Osteocyte (in vitro differentiated cells): Measurements from ENCODE around the gene CHRNB4. TPM values are rescaled to one million over a fixed set of nuclear protein-coding genes. Genes with fewer than 3 reads are reported as not detected.

Source experiments
- DNase-seq: peaks from one replicate; pipeline ENCODE4 v3.0.0; 2021; ENCODE audit warnings: mixed read lengths; ENCODE audit not compliant: unreplicated experiment; ENCODE audit errors: extremely low spot score
- H3K27ac Mint-ChIP-seq: one replicate; pipeline ENCODE4 v1.8.0; 2021; ENCODE audit warnings: mild to moderate bottlenecking, mixed read lengths; ENCODE audit not compliant: unreplicated experiment
- H3K27me3 Mint-ChIP-seq: one replicate; pipeline ENCODE4 v1.8.0; 2021; ENCODE audit warnings: mixed read lengths; ENCODE audit not compliant: unreplicated experiment
- H3K36me3 Mint-ChIP-seq: one replicate; pipeline ENCODE4 v1.8.0; 2021; ENCODE audit warnings: mixed read lengths; ENCODE audit not compliant: unreplicated experiment
- H3K4me1 Mint-ChIP-seq: one replicate; pipeline ENCODE4 v1.8.0; 2021; ENCODE audit warnings: mixed read lengths; ENCODE audit not compliant: unreplicated experiment
- H3K4me3 Mint-ChIP-seq: one replicate; pipeline ENCODE4 v1.8.0; 2021; ENCODE audit warnings: mild to moderate bottlenecking, moderate library complexity, mixed read lengths; ENCODE audit not compliant: unreplicated experiment
- H3K9me3 Mint-ChIP-seq: one replicate; pipeline ENCODE4 v1.8.0; 2021; ENCODE audit warnings: mixed read lengths; ENCODE audit not compliant: unreplicated experiment
- CTCF ChIP-seq: fragments of 200-600 bp; sonication (generic); IDR thresholded peaks from 2 replicates; pipeline ENCODE4 v1.5.0; 2021; ENCODE audit warnings: antibody characterized with exemption, mild to moderate bottlenecking, moderate library complexity
- total RNA-seq: library from RNA; stranded (reverse); gene quantifications from 2 replicates; pipeline ENCODE4 v1.2.1, GENCODE V29; 2021

CHRNB4 gene
- total RNA-seq, 1 donor from 2014 or later = not detected

GRCh38 chr15:78660584-78660983 is 19.6 kb upstream of the CHRNB4 start:
- Mint-ChIP-seq H3K4me3 (no peak overlapping the region), H3K27me3 (peaks cover 42% of the 10 kb centered on the region), H3K27ac (no peak overlapping the region), H3K9me3 (no peaks in the 10 kb centered on the region), H3K4me1 (no peaks in the 10 kb centered on the region), H3K36me3 (no peaks in the 10 kb centered on the region)
- DNase-seq = no peak
- no peak for TF ChIP-seq CTCF

GRCh38 chr15:78658823-78659222 is 17.8 kb upstream of the CHRNB4 start:
- Mint-ChIP-seq H3K9me3 (no peaks in the 10 kb centered on the region), H3K27ac (no peak overlapping the region), H3K4me3 (no peak overlapping the region), H3K27me3 (peaks cover 45% of the 10 kb centered on the region), H3K4me1 (no peaks in the 10 kb centered on the region), H3K36me3 (no peaks in the 10 kb centered on the region)
- DNase-seq = no peak
- no peak for TF ChIP-seq CTCF

GRCh38 chr15:78654272-78654671 is 13.3 kb upstream of the CHRNB4 start:
- H3K4me1 Mint-ChIP-seq = no peaks in the 10 kb centered on the region
- no peak for TF ChIP-seq CTCF
- H3K36me3 Mint-ChIP-seq = no peaks in the 10 kb centered on the region
- H3K27ac Mint-ChIP-seq = no peak overlapping the region
- no peak for DNase-seq
- H3K27me3 Mint-ChIP-seq = peaks cover 44% of the 10 kb centered on the region
- H3K4me3 Mint-ChIP-seq = no peak overlapping the region
- no peaks in the 10 kb centered on the region for H3K9me3 Mint-ChIP-seq

- no peaks in the 10 kb centered on the region for H3K9me3 Mint-ChIP-seq
- no peak overlapping the region for H3K27ac Mint-ChIP-seq
- H3K4me3 Mint-ChIP-seq = no peak overlapping the region
- DNase-seq = no peak
- H3K4me1 Mint-ChIP-seq = no peaks in the 10 kb centered on the region
- no peak for TF ChIP-seq CTCF
- no peaks in the 10 kb centered on the region for H3K36me3 Mint-ChIP-seq
- peaks cover 45% of the 10 kb centered on the region for H3K27me3 Mint-ChIP-seq
These were observed 11.1 kb upstream of the CHRNB4 start for GRCh38 chr15:78651930-78652615.

GRCh38 chr15:78651007-78651406 is 10.0 kb upstream of the CHRNB4 start:
- H3K27me3 Mint-ChIP-seq = peaks cover 36% of the 10 kb centered on the region
- H3K36me3 Mint-ChIP-seq = no peaks in the 10 kb centered on the region
- H3K4me1 Mint-ChIP-seq = no peaks in the 10 kb centered on the region
- H3K4me3 Mint-ChIP-seq = no peak overlapping the region
- H3K27ac Mint-ChIP-seq = no peak overlapping the region
- H3K9me3 Mint-ChIP-seq = no peaks in the 10 kb centered on the region
- DNase-seq = no peak
- TF ChIP-seq CTCF = no peak
